ENCODE measurements around the gene TMEM52B. TPM values are rescaled to one million over a fixed set of nuclear protein-coding genes. Genes with fewer than 3 reads are reported as not detected.

Gene TMEM52B
- polyA plus RNA-seq (ENCODE audit: insufficient read length) = 0.23 TPM

- DNase-seq = no peak
These were observed at the start of gene TMEM52B for GRCh38 chr12:10178821-10179220. Gene TMEM52B, plus strand, starts transcription at chr12:10179032. Its CDS starts 543 bp downstream, at chr12:10179575.

DNA sequence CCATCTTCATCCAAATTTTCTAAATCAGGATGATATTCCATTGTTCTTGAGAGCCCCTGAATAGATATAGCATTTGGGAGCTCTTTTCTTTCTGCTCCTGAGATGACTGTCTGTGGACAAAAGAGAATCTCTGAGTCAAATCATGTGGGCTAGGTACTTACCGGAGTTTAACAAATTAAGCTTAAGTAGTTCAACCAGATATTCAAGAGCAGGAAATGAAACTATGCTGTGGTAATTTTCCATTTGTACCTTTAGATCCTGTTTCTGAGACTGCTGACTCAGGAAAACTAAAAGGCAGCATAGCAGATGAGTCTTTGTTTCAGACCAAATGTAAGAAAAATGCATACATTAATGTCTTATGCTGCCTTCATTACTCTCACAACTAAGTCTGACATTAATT, 48.8 kb upstream of the TMEM52B start, which contains the start of gene CLEC7A:
Gene CLEC7A, minus strand, starts transcription at position 158 of the 400 bp plus-strand sequence. Its CDS starts 117 bp downstream, at position 41.
- peak; percentile 4 for DNase-seq

GRCh38 chr12:10131111-10131690, 47.6 kb upstream of the TMEM52B start:
- DNase-seq = peak; percentile 4

DNA sequence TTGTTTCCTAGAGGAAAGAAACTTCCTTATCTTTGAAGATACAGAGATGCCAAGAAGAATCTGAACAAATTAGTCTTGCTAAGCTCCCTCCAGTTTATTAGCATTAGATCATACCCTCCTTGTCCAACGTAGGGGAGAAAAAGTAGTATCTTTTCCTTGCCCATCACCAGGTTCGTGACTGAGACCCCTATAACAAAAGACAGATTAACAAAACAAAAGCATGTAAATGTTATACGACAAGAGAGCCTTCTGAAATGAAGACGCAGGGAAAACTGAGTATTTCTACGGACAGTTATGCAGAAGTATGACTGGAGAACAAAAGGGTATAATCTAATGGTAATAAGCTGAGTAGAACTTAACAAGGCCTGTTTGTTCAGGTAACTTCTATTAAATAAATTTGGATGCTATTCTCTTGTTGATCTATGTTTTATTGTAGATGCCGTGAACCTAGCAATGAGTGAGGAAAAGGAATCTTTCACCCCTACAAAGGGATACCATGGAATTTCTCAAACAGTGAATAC, 45.9 kb upstream of the TMEM52B start:
- DNase-seq = no peak

GRCh38 chr12:10135126-10135525, 43.7 kb upstream of the TMEM52B start:
- DNase-seq = no peak

DNA sequence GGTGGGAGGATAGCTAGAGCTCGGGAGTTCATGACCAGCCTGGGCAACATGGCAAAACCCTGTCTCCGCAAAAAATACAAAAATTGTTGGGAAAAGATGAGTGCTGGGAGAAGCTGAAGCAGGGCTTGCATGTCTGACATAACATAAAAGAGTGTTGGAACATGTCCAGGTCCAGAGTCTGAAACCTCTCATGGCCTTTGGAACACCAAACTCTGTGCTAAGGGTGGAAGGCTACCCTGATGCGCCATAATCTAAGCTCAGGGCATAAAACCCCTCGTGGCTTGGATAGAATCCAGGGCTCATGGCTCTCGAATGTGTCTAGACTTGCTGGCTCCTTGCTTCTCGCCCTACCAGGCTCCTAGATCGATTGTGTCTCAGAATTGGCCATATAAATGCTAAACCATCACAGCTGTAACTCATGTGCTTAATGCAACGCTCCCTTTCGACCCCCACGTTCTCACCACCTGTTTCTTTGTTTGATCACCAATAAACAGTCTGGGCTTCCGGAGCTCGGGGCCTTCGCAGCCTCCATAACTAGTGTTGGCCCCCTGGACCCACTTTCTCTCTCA, 42.1 kb upstream of the TMEM52B start:
- no peak for DNase-seq

DNA sequence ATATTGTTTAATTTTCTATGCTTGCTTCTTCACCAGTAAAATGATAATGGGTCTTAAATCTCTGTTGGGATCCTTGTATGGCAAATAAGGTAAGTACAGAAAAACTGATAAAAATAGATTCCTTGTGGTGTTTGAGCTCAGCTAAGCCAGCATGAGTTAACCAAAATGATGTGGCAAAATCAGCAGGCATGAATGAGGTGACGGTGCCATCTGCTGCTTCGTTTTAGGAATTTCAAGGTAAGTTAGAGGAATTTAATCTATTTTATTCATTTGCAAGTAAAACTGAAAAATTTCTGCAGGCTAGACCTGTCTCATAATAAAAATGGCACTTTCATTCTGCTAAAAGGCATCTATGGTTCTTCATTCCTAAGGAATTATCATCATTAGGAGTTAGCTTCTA, 38.8 kb upstream of the TMEM52B start:
- DNase-seq = peak; percentile 66

- DNase-seq = no peak
These were observed 35.7 kb upstream of the TMEM52B start for GRCh38 chr12:10142976-10143589.

- no peak for DNase-seq
These were observed 31.0 kb upstream of the TMEM52B start for GRCh38 chr12:10147714-10148403.

GRCh38 chr12:10151621-10152020, 27.2 kb upstream of the TMEM52B start:
- no peak for DNase-seq

- peak; percentile 79 for DNase-seq
These were observed 25.3 kb upstream of the TMEM52B start for GRCh38 chr12:10153271-10154144.

DNA sequence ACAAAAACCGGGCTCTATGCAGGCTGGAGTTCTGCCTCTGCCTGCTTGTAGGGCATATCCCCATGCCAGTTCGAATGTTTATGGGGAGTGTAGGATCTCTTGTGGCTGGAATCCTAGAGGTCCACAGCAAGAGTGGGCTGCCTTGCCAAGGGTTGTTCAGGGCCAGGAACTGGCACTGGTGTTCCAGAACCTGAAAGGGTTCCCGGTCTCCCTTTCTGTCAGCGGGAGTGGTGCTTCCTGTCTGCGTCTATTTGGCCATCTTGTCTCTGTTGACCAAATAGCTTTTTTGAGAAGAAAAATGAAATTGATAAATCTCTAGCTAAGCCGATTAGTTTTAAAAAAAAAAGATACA, 24.7 kb upstream of the TMEM52B start:
- no peak for DNase-seq

GRCh38 chr12:10155966-10156365, 22.9 kb upstream of the TMEM52B start:
- no peak for DNase-seq

DNA sequence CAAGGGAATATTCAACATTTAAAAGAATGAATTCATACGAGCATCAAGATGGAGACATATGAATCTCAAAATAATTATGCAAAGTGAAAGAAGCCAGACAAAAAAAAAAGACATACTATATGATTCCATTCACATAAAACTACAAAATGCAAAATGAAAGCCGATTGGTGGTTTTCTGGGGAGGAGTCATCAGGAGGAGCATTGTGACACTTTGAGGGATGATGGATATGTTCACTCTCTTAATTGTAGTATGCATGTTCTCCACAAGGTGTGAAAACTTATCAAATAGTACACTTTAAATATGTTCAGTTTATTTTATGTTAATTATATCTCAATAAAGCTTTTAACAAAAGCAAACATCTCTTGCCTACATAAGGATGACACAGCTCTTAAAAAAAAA, 20.4 kb upstream of the TMEM52B start:
- DNase-seq = no peak

- no peak for DNase-seq
These were observed 19.6 kb upstream of the TMEM52B start for GRCh38 chr12:10159280-10159679.

DNA sequence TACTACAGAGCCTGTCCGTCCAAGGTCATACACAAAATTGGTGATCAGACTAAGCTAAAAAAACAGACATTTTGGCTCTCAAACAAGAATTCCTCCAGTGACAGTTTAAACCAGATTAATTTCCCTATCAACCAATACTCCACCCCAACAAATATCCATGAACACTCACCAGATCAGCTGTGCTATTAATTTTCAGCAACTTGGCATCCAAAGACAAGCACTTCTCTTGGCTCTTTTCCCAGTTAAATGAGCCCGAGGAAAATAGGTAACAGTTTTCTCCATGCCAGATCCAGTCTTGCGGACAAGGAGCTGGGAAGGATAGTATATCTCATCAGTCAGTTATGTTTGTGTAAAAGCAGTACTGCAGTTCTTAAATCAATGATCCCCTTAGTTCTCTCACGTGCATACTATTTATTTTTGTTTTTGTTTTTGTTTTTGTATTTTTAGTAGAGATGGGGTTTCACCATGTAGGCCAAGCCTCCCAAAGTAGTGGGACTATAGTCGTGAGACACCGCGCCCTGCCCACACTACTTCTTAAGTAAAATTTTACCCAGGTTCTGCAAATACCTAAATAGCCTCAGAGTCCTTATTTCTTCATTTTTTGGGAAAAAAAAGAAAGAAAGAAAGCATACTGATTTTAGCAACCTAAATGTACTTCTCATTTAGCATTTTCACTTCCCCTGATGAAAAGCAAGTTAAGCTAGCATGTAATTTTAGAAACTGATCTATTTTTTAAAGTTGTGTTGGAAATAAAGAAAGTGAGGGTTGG, 18.0 kb upstream of the TMEM52B start:
- DNase-seq = no peak

DNA sequence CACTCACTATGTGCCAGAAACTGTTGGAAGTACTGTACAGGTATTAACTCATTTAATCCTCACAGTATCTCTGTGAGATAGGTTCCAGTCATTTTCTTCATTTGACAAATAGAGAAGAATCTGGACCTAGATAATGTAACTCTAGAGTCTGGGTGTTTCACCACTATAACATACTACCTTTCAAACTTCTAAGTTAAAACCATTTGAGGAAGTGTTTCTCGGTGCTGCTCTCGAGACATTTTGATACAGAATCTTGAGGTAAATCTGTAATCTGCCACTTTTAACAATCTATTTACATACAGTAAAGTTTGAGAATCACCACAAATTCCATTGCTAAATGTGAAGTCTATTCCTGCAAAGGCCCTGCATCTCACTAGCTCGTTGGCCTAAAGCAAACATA, 15.7 kb upstream of the TMEM52B start:
- DNase-seq = no peak

- DNase-seq = no peak
These were observed 13.4 kb upstream of the TMEM52B start for GRCh38 chr12:10165421-10165820.

GRCh38 chr12:10167599-10167998, 11.2 kb upstream of the TMEM52B start:
- no peak for DNase-seq

DNA sequence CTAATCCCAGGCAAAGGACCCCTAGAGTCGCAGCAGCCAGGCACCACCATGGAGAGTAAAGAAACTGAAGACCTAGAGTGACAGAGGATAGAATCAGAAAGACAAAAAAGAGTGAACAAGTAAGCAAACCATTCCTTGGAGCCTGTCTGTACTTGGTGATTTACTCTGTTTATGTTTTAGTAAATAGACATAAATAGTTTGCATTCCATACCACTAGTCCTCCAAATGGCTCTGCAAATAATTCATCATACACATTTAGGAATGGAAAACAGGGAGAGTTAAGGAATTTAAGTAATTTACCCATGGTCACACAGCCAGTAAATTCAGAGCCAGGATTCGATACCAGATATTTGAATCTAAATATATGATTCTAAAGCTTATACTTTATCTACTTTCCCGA, 9.7 kb upstream of the TMEM52B start:
- no peak for DNase-seq

- no peak for DNase-seq
These were observed 8.6 kb upstream of the TMEM52B start for GRCh38 chr12:10170216-10170615.

Measured in hindlimb muscle (tissue), 1 donor.